MM.1S (cell line): ENCODE data around the gene MAP2.
"Not testable (repeated sequence)": the region's sequence is repeated elsewhere in the genome, so short reads cannot be mapped to it uniquely, and the experiment has no call there.

Experiments
- DNase-seq: peaks from one replicate; pipeline ENCODE4 v3.0.0-alpha.2; 2015
- H2AFZ ChIP-seq: fragments of 300-600 bp; sonication (generic); 2 replicates; pipeline ENCODE4 v1.6.0; 2016; ENCODE audit warnings: antibody characterized with exemption, low read length
- H3F3A ChIP-seq: fragments of 300-600 bp; sonication (generic); 2 replicates; pipeline ENCODE4 v1.6.1; 2016; ENCODE audit warnings: mild to moderate bottlenecking, antibody characterized with exemption, low read length, moderate library complexity, mixed read lengths; ENCODE audit not compliant: insufficient read depth
- H3K27ac ChIP-seq: fragments of 300-600 bp; sonication (generic); 2 replicates; pipeline ENCODE4 v1.5.1; 2016; ENCODE audit warnings: mild to moderate bottlenecking, low read length
- H3K27me3 ChIP-seq: fragments of 300-600 bp; sonication (generic); replicated peaks from 2 replicates; pipeline ENCODE4 v1.6.0; 2016; ENCODE audit warnings: low read length; ENCODE audit not compliant: insufficient read depth
- H3K36me3 ChIP-seq: fragments of 300-600 bp; sonication (generic); replicated peaks from 2 replicates; pipeline ENCODE4 v1.6.1; 2016; ENCODE audit warnings: mild to moderate bottlenecking, low read length, mixed read lengths; ENCODE audit not compliant: insufficient read depth
- H3K4me1 ChIP-seq: fragments of 300-600 bp; sonication (generic); 2 replicates; pipeline ENCODE4 v1.6.1; 2016; ENCODE audit warnings: low read length, mixed read lengths
- H3K4me2 ChIP-seq: fragments of 300-600 bp; sonication (generic); 2 replicates; pipeline ENCODE4 v1.6.0; 2016; ENCODE audit warnings: low read depth, low read length
- H3K4me3 ChIP-seq: fragments of 300-600 bp; sonication (generic); 2 replicates; pipeline ENCODE4 v1.5.1; 2016; ENCODE audit warnings: low read length, mixed read lengths
- H3K79me2 ChIP-seq: fragments of 300-600 bp; sonication (generic); 2 replicates; pipeline ENCODE4 v1.6.1; 2016; ENCODE audit warnings: mixed run types, low read length, mixed read lengths
- H3K9ac ChIP-seq: fragments of 300-600 bp; sonication (generic); 2 replicates; pipeline ENCODE4 v1.6.1; 2016; ENCODE audit warnings: low read length, mixed read lengths
- H3K9me2 ChIP-seq: fragments of 300-600 bp; sonication (generic); replicated peaks from 2 replicates; pipeline ENCODE4 v1.6.1; 2016; ENCODE audit warnings: mild to moderate bottlenecking, low read length, mixed read lengths; ENCODE audit not compliant: insufficient read depth
- H3K9me3 ChIP-seq: fragments of 300-600 bp; sonication (generic); replicated peaks from 2 replicates; pipeline ENCODE4 v1.6.1; 2016; ENCODE audit warnings: mild to moderate bottlenecking, low read length, mixed read lengths; ENCODE audit not compliant: insufficient read depth
- H4K20me1 ChIP-seq: fragments of 300-600 bp; sonication (generic); 2 replicates; pipeline ENCODE4 v1.6.1; 2016; ENCODE audit warnings: mild to moderate bottlenecking, low read length, moderate library complexity, mixed read lengths; ENCODE audit not compliant: insufficient read depth
- CTCF ChIP-seq: fragments of 300-600 bp; sonication (generic); IDR thresholded peaks from 2 replicates; pipeline ENCODE4 v1.5.1; 2016; ENCODE audit warnings: antibody characterized with exemption, low read length, mixed read lengths
- EZH2 ChIP-seq: fragments of 300-600 bp; sonication (generic); optimal IDR thresholded peaks from 2 replicates; pipeline ENCODE3; 2017; ENCODE audit warnings: low read depth, mild to moderate bottlenecking, antibody characterized with exemption, low read length, mixed read lengths
- EZH2phosphoT487 ChIP-seq: fragments of 300-600 bp; sonication (generic); IDR thresholded peaks from 2 replicates; pipeline ENCODE4 v1.6.1; 2018; ENCODE audit warnings: antibody characterized with exemption, low read length

MAP2 gene

GRCh38 chr2:209593930-209594329 is 170.1 kb downstream of the MAP2 start:
- TF ChIP-seq CTCF, result no peak
- TF ChIP-seq EZH2, result no peak
- no peak for TF ChIP-seq EZH2phosphoT487
- Histone ChIP-seq H3K79me2 (no peaks in the 10 kb centered on the region), H3K27me3 (no peaks in the 10 kb centered on the region), H3K9me3 (no peaks in the 10 kb centered on the region), H3K27ac (no peak overlapping the region), H4K20me1 (no peaks in the 10 kb centered on the region), H3K4me1 (no peaks in the 10 kb centered on the region), H3K36me3 (no peaks in the 10 kb centered on the region), H3K9me2 (no peaks in the 10 kb centered on the region), H3F3A (no peaks in the 10 kb centered on the region), H2AFZ (no peak overlapping the region), H3K4me2 (no peak overlapping the region), H3K4me3 (no peak overlapping the region), H3K9ac (no peak overlapping the region)
- DNase-seq, result no peak

- H3F3A ChIP-seq, result no peaks in the 10 kb centered on the region
Observed at GRCh38 chr2:209596262-209596661, 172.4 kb downstream of the MAP2 start.

GRCh38 chr2:209598227-209598626 is 174.4 kb downstream of the MAP2 start:
- H3K4me3 ChIP-seq, H2AFZ ChIP-seq, H4K20me1 ChIP-seq, H3K27ac ChIP-seq, DNase-seq, H3K4me2 ChIP-seq, H3F3A ChIP-seq, H3K79me2 ChIP-seq, H3K9me2 ChIP-seq, H3K4me1 ChIP-seq, H3K36me3 ChIP-seq, H3K9ac ChIP-seq, H3K9me3 ChIP-seq, H3K27me3 ChIP-seq: not testable (repeated sequence)

More at GRCh38 chr2:209596262-209596661, 172.4 kb downstream of the MAP2 start:
- Histone ChIP-seq H3K79me2 (no peaks in the 10 kb centered on the region), H3K27me3 (no peaks in the 10 kb centered on the region), H3K36me3 (no peaks in the 10 kb centered on the region), H3K9ac (no peak overlapping the region), H3K9me3 (no peaks in the 10 kb centered on the region), H3K9me2 (no peaks in the 10 kb centered on the region), H3K4me1 (no peaks in the 10 kb centered on the region), H3K27ac (no peak overlapping the region), H3K4me2 (no peak overlapping the region), H4K20me1 (no peaks in the 10 kb centered on the region), H3K4me3 (no peak overlapping the region), H2AFZ (no peak overlapping the region)
- no peak for DNase-seq
- TF ChIP-seq EZH2 (no peak), CTCF (no peak), EZH2phosphoT487 (no peak)

- Histone ChIP-seq H2AFZ (no peak overlapping the region), H3K4me3 (no peak overlapping the region), H3F3A (no peaks in the 10 kb centered on the region), H3K4me1 (no peaks in the 10 kb centered on the region), H3K36me3 (no peaks in the 10 kb centered on the region), H4K20me1 (no peaks in the 10 kb centered on the region), H3K27me3 (no peaks in the 10 kb centered on the region), H3K27ac (no peak overlapping the region), H3K9me3 (no peaks in the 10 kb centered on the region), H3K4me2 (no peak overlapping the region), H3K79me2 (no peaks in the 10 kb centered on the region), H3K9ac (no peak overlapping the region), H3K9me2 (no peaks in the 10 kb centered on the region)
- no peak for DNase-seq
- no peak for TF ChIP-seq CTCF
- TF ChIP-seq EZH2phosphoT487, result no peak
Observed at GRCh38 chr2:209600341-209601171, 176.7 kb downstream of the MAP2 start.
